HepG2 (cell line): ENCODE measurements around the gene AK8. TPM values are rescaled to one million over a fixed set of nuclear protein-coding genes. Genes with fewer than 3 reads are reported as not detected.

Experiments used
- ATAC-seq: fragments of 200-7000 bp; cut with Tn5 transposase; 3 replicates; pipeline ENCODE4 v1.9.1; 2020; ENCODE audit warnings: mild to moderate bottlenecking, moderate library complexity
- BruUV-seq: library from RNA; stranded (reverse); fragments of 400-500 nt; replicated peaks from 2 replicates; lab custom pipeline; 2021; lab: Mats Ljungman, UMichigan
- CTCF ChIA-PET: fragments of 300-600 bp; formaldehyde crosslinking; extraction: SDS; loops from one replicate; lab custom pipeline; 2021; ENCODE audit warnings: low total read pairs, inconsistent platforms, low intra/inter-chr PET ratio; lab: Yijun Ruan, JAX
- POLR2A ChIA-PET: fragments of 350-600 bp; sonication (Branson Sonifier 250); formaldehyde crosslinking; loops from one replicate; lab custom pipeline; 2020; ENCODE audit warnings: antibody characterized with exemption, inconsistent platforms; lab: Yijun Ruan, JAX
- DNase-seq: peaks from one replicate; pipeline ENCODE4 v3.0.0-alpha.2; 2015; ENCODE audit warnings: low spot score
- FAIRE-seq: peaks from 3 replicates; lab custom pipeline; 2011; peaks lifted over from hg19 to GRCh38; lab: Jason Lieb, UNC
- H2AFZ ChIP-seq: one replicate; pipeline ENCODE4 v1.6.1; 2011; ENCODE audit warnings: low read length, inconsistent platforms
- H3K27ac ChIP-seq: fragments of 300-600 bp; 3 replicates; pipeline ENCODE4 v1.8.0; 2011; ENCODE audit warnings: mixed run types, mild to moderate bottlenecking, mixed read lengths, low read length, inconsistent platforms; ENCODE audit not compliant: insufficient read depth; ENCODE audit errors: extremely low read length
- H3K27me3 ChIP-seq, 2 experiments: fragments of 200-600 bp in 1 of 2; 2 replicates in 1 of 2; 3 replicates in 1 of 2; pipeline versions ENCODE4 v1.6.0 to v1.8.0; 2011; ENCODE audit warnings: low read length in 2 of 2, mild to moderate bottlenecking in 2 of 2, moderate library complexity in 2 of 2, inconsistent platforms in 1 of 2; ENCODE audit not compliant: insufficient read depth in 2 of 2, control insufficient read depth in 1 of 2
- H3K36me3 ChIP-seq, 2 experiments: fragments of 200-600 bp in 1 of 2; replicated peaks in 1 of 2; 2 replicates in 1 of 2; 3 replicates in 1 of 2; pipeline versions ENCODE4 v1.5.1 to v1.8.0; 2011; ENCODE audit warnings: low read length in 2 of 2, inconsistent platforms in 1 of 2; ENCODE audit not compliant: insufficient read depth in 2 of 2, control insufficient read depth in 1 of 2
- H3K4me1 ChIP-seq: 2 replicates; pipeline ENCODE4 v1.5.1; 2012; ENCODE audit warnings: low read length, inconsistent platforms; ENCODE audit not compliant: insufficient read depth
- H3K4me2 ChIP-seq: 2 replicates; pipeline ENCODE4 v1.6.0; 2011; ENCODE audit warnings: low read depth, low read length, inconsistent platforms
- H3K4me3 ChIP-seq, 3 experiments: fragments of 200-600 bp in 1 of 3; sonication (generic), shearing (Covaris generic) in 1 of 3; replicated peaks in 1 of 3; 2 replicates each; pipeline ENCODE4 v1.5.1; 2011 to 2016; ENCODE audit warnings: low read length in 3 of 3, inconsistent platforms in 2 of 3, low read depth in 2 of 3, mild to moderate bottlenecking in 2 of 3, control low read depth in 1 of 3, mixed read lengths in 1 of 3; ENCODE audit not compliant: insufficient read depth in 1 of 3
- H3K79me2 ChIP-seq: one replicate; pipeline ENCODE4 v1.6.1; 2011; ENCODE audit warnings: low read length, inconsistent platforms; ENCODE audit not compliant: insufficient read depth
- H3K9ac ChIP-seq: 2 replicates; pipeline ENCODE4 v1.6.0; 2011; ENCODE audit warnings: mild to moderate bottlenecking, low read depth, low read length, inconsistent platforms; ENCODE audit not compliant: insufficient read depth
- H3K9me3 ChIP-seq: 2 replicates; pipeline ENCODE4 v1.5.1; 2012; ENCODE audit warnings: mild to moderate bottlenecking, low read length
- H4K20me1 ChIP-seq: 2 replicates; pipeline ENCODE4 v1.6.0; 2011; ENCODE audit warnings: inconsistent platforms, mild to moderate bottlenecking, low read length, moderate library complexity; ENCODE audit not compliant: insufficient read depth
- HMGA1 ChIP-seq: sonication (generic); formaldehyde crosslinking; conservative IDR thresholded peaks from 2 replicates; pipeline ENCODE4 v1.4.0; 2020; ENCODE audit warnings: missing genetic modification reagents
- KMT2A ChIP-seq: sonication (generic); formaldehyde crosslinking; IDR thresholded peaks from 2 replicates; pipeline ENCODE4 v1.4.0; 2020; ENCODE audit warnings: missing genetic modification reagents
- MTA1 ChIP-seq: sonication (generic); formaldehyde crosslinking; IDR thresholded peaks from 2 replicates; pipeline ENCODE4 v1.4.0; 2020; ENCODE audit warnings: missing genetic modification reagents, mild to moderate bottlenecking, borderline replicate concordance
- NFE2L2 ChIP-seq: fragments of 150-350 bp; IDR thresholded peaks from 2 replicates; pipeline ENCODE4 v1.6.1; 2014; ENCODE audit warnings: low read length
- REPIN1 ChIP-seq: sonication (generic); formaldehyde crosslinking; IDR thresholded peaks from 2 replicates; pipeline ENCODE4 v1.8.0; 2022; ENCODE audit warnings: missing genetic modification reagents, low read depth, mild to moderate bottlenecking, borderline replicate concordance
- RFXAP ChIP-seq: sonication (generic); formaldehyde crosslinking; IDR thresholded peaks from 2 replicates; pipeline ENCODE4 v1.4.0; 2020; ENCODE audit warnings: missing genetic modification reagents, borderline replicate concordance
- SNAI1 ChIP-seq: sonication (generic); formaldehyde crosslinking; IDR thresholded peaks from 2 replicates; pipeline ENCODE4 v1.5.0; 2020; ENCODE audit warnings: mild to moderate bottlenecking, missing genetic modification reagents, borderline replicate concordance
- TBP ChIP-seq: sonication (generic); formaldehyde crosslinking; IDR thresholded peaks from 2 replicates; pipeline ENCODE4 v1.5.0; 2020; ENCODE audit warnings: missing genetic modification reagents
- ZFP36 ChIP-seq: fragments of 150-350 bp; IDR thresholded peaks from 2 replicates; pipeline ENCODE4 v1.6.1; 2018; ENCODE audit warnings: borderline replicate concordance, low read length, low read depth; ENCODE audit not compliant: partially characterized antibody
- ZNF296 ChIP-seq: sonication (generic); formaldehyde crosslinking; conservative IDR thresholded peaks from 2 replicates; pipeline ENCODE4 v1.5.0; 2020; ENCODE audit warnings: mild to moderate bottlenecking, missing genetic modification reagents
- ZNF577 ChIP-seq: sonication (generic); formaldehyde crosslinking; IDR thresholded peaks from 2 replicates; pipeline ENCODE4 v1.4.0; 2020; ENCODE audit warnings: mild to moderate bottlenecking, low read depth, missing genetic modification reagents, borderline replicate concordance
- ZNF678 ChIP-seq: sonication (generic); formaldehyde crosslinking; IDR thresholded peaks from 2 replicates; pipeline ENCODE4 v1.4.0; 2020; ENCODE audit warnings: mild to moderate bottlenecking, missing genetic modification reagents
- WGBS: methylation state at CpG from one replicate; pipeline ENCODE4 v1.1.6; 2017; ENCODE audit warnings: low lambda C conversion rate; 5-methylcytosine and 5-hydroxymethylcytosine counted together
- in situ Hi-C: cut with HindIII; loops from 2 replicates; pipeline ENCODE4 v1.10.0; 2017; ENCODE audit warnings: low pct_unique_long_range_greater_than_20kb; ENCODE audit not compliant: extremely low pct_ligation_motif_present
- intact Hi-C: fragments of 100-400 bp; cut with micrococcal nuclease; formaldehyde crosslinking; loops from one replicate; pipeline ENCODE4 v1.10.0; 2022; ENCODE audit not compliant: unreplicated experiment
- polyA plus RNA-seq, 8 experiments: library from polyadenylated mRNA; depleted of rRNA in 3 of 8; stranded (reverse) in 7 of 8; unstranded in 1 of 8; fragments of >200 nt; fragmentation: Illumina TruSeq in 4 of 8; extraction: Trizol in 4 of 8; gene quantifications; 2 replicates each; pipeline versions ENCODE4 v1.2.1 to v1.2.3, GENCODE V29; 2011 to 2016; ENCODE audit warnings: low read depth in 4 of 8, missing spikeins in 1 of 8, mixed read lengths in 1 of 8; ENCODE audit not compliant: insufficient read depth in 1 of 8
- total RNA-seq, 5 experiments: library from RNA; depleted of rRNA; stranded (reverse); fragments of >200 nt; fragmentation: Illumina TruSeq; extraction: Trizol; gene quantifications; 2 replicates each; pipeline ENCODE4 v1.2.3, GENCODE V29; 2016; ENCODE audit warnings: low read depth in 1 of 5
- TF ChIP-seq, protein P1 (sequence below): IDR thresholded peaks from 2 replicates; pipeline ENCODE4 v1.6.1; 2018; ENCODE audit warnings: missing genetic modification reagents, mild to moderate bottlenecking, missing compliant biosample characterization
- TF ChIP-seq, protein P2 (sequence below): sonication (generic); formaldehyde crosslinking; IDR thresholded peaks from 2 replicates; pipeline ENCODE4 v1.8.1; 2023; ENCODE audit warnings: mild to moderate bottlenecking, missing genetic modification reagents
- TF ChIP-seq, protein P3 (sequence below): sonication (generic); formaldehyde crosslinking; IDR thresholded peaks from 2 replicates; pipeline ENCODE4 v1.4.0; 2020; ENCODE audit warnings: mild to moderate bottlenecking, low read depth, missing genetic modification reagents

Gene AK8
- total and polyA plus RNA-seq, 2 of the 13 experiments (the other 11 are each of a cell fraction or from before 2014, with no cell fraction given), result 0.11 TPM; not detected in 1

DNA sequence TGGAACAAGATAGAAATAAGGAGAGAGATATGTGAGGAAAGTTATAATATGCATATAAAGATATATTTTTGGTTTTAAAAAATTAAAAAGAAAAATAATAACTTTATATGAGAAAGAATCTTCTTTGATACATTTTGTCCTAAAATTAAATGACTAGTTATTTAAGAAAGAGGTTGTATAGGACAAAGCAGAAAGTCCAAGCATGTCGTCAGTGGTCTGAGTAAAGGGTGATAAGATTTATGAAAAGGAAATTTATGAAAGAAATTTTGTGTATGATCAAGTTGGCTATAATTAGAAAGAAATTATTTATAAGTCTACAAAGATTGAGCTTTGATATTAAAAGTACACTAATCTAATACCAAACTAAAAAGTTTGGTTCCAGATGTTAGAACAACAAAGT, 175.8 kb downstream of the AK8 start:
- no peak overlapping the region for H3K4me2 ChIP-seq
- no peaks in the 10 kb centered on the region for H3K79me2 ChIP-seq
- H3K4me3 ChIP-seq, result no peak overlapping the region
- WGBS, result 4% methylated on average over 1 of the region's 1 CpG
- peaks cover 14% of the 10 kb centered on the region for H3K9me3 ChIP-seq
- no peak for TF ChIP-seq HMGA1 (CRISPR knock-in tag)
- peak; percentile 36 for TF ChIP-seq ZFP36
- TF ChIP-seq, protein P1, sequence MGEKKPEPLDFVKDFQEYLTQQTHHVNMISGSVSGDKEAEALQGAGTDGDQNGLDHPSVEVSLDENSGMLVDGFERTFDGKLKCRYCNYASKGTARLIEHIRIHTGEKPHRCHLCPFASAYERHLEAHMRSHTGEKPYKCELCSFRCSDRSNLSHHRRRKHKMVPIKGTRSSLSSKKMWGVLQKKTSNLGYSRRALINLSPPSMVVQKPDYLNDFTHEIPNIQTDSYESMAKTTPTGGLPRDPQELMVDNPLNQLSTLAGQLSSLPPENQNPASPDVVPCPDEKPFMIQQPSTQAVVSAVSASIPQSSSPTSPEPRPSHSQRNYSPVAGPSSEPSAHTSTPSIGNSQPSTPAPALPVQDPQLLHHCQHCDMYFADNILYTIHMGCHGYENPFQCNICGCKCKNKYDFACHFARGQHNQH (CRISPR knock-in tag), result no peak
- no peak for TF ChIP-seq ZNF296
- no peak for TF ChIP-seq NFE2L2
- no peak for TF ChIP-seq ZNF577
- no peak for TF ChIP-seq TBP (CRISPR knock-in tag)
- H3K9ac ChIP-seq, result no peak overlapping the region
- no TSS peak for BruUV-seq
- intact Hi-C loops, result no loop called here
- FAIRE-seq (no peak), DNase-seq (no peak), ATAC-seq (no peak)
- no peak overlapping the region for H2AFZ ChIP-seq
- in situ Hi-C loops, result no loop called here
- H3K4me1 ChIP-seq, result 0 out of 2 replicates have a peak, but pooled peaks cover 6% of the 10 kb centered on the region
- H4K20me1 ChIP-seq, result no peaks in the 10 kb centered on the region
- ChIA-PET CTCF (no interaction called here), POLR2A (no interaction called here)
- H3K27me3 ChIP-seq, result no peaks in the 10 kb centered on the region
- no peak overlapping the region for H3K27ac ChIP-seq
- no peaks in the 10 kb centered on the region; a peak in 1 of 5 replicates for H3K36me3 ChIP-seq

DNA sequence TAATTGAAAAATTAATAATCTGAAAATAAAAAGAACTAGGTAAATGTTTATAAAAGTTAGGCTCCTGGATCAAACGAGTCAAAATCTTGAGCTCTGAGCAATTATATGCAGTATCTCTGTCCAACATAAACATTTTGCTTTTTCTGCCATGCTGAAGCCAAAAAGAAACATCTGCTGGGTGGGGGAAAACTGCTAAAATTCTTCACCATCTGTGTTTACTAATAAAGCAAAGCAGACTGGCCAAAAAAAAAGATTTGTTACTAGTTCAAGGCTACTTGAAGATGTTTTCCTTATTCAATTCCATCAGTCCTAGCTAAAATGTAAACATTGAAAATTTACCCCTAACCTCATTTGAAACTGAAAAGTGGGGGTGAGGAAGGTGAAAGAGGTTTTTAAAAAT, 178.1 kb downstream of the AK8 start:
- ChIA-PET CTCF (no interaction called here), POLR2A (no interaction called here)
- H3K79me2 ChIP-seq, result no peaks in the 10 kb centered on the region
- in situ Hi-C loops (loop anchor here (10.0 kb wide), 1 partner anchor 95 kb away; no protein-coding TSS in a partner anchor), intact Hi-C loops (no loop called here)
- no peak overlapping the region for H3K27ac ChIP-seq
- 0 out of 2 replicates have a peak, but pooled peaks cover 6% of the 10 kb centered on the region for H3K4me1 ChIP-seq
- no peak for FAIRE-seq
- no peak overlapping the region for H3K4me2 ChIP-seq
- no peak for ATAC-seq
- 0% methylated on average over 1 of the region's 1 CpG for WGBS
- no peaks in the 10 kb centered on the region; a peak in 1 of 5 replicates for H3K36me3 ChIP-seq
- DNase-seq, result no peak
- no peak overlapping the region for H3K9ac ChIP-seq
- no peaks in the 10 kb centered on the region for H4K20me1 ChIP-seq
- H2AFZ ChIP-seq, result no peak overlapping the region
- no peaks in the 10 kb centered on the region; a peak in 1 of 5 replicates for H3K27me3 ChIP-seq
- no peak overlapping the region for H3K4me3 ChIP-seq
- H3K9me3 ChIP-seq, result peaks cover 31% of the 10 kb centered on the region
- TF ChIP-seq ZNF678 (CRISPR knock-in tag) (no peak), REPIN1 (CRISPR knock-in tag) (no peak), KMT2A (no peak), RFXAP (CRISPR knock-in tag) (no peak), MTA1 (CRISPR knock-in tag) (no peak), SNAI1 (no peak)
- TF ChIP-seq, protein P2, sequence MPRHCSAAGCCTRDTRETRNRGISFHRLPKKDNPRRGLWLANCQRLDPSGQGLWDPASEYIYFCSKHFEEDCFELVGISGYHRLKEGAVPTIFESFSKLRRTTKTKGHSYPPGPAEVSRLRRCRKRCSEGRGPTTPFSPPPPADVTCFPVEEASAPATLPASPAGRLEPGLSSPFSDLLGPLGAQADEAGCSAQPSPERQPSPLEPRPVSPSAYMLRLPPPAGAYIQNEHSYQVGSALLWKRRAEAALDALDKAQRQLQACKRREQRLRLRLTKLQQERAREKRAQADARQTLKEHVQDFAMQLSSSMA, result no peak
- TF ChIP-seq, protein P3, sequence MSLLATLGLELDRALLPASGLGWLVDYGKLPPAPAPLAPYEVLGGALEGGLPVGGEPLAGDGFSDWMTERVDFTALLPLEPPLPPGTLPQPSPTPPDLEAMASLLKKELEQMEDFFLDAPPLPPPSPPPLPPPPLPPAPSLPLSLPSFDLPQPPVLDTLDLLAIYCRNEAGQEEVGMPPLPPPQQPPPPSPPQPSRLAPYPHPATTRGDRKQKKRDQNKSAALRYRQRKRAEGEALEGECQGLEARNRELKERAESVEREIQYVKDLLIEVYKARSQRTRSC (CRISPR knock-in tag), result no peak
- BruUV-seq, result no TSS peak
